ENCODE measurements around the gene GPRIN3.

DNA sequence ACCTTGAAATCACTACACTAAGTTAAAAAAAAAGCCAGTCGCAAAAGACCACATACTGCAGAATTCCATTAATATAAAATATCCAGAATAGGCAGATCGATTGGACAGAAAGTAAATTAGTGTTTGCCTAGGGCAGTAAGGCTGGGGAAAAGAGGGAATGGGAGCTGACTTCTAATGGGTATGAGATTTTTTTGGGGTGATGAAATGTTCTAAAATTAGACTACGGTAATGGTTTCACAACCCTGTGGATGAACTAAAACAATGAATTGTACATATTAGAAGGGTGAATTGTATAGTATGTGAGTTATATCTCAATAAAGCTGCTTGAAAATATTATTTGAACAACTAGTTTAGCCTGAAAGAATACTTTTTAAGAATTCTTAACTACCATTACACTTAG, 6.7 kb upstream of the GPRIN3 start:
- TF ChIP-seq POLR2A (IDR thresholded peaks at IDR 0.05; ENCODE audit: low read depth, low read length) = no peak
- TF ChIP-seq, protein P1, sequence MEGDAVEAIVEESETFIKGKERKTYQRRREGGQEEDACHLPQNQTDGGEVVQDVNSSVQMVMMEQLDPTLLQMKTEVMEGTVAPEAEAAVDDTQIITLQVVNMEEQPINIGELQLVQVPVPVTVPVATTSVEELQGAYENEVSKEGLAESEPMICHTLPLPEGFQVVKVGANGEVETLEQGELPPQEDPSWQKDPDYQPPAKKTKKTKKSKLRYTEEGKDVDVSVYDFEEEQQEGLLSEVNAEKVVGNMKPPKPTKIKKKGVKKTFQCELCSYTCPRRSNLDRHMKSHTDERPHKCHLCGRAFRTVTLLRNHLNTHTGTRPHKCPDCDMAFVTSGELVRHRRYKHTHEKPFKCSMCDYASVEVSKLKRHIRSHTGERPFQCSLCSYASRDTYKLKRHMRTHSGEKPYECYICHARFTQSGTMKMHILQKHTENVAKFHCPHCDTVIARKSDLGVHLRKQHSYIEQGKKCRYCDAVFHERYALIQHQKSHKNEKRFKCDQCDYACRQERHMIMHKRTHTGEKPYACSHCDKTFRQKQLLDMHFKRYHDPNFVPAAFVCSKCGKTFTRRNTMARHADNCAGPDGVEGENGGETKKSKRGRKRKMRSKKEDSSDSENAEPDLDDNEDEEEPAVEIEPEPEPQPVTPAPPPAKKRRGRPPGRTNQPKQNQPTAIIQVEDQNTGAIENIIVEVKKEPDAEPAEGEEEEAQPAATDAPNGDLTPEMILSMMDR (IDR thresholded peaks at IDR 0.05; ENCODE audit: extremely low read depth in 1 of 2, insufficient read depth in 1 of 2, low read depth in 1 of 2, low read length in 2 of 2) = no peak
- no peak for TF ChIP-seq POLR2AphosphoS5 (IDR thresholded peaks at IDR 0.05; ENCODE audit: insufficient read depth, low read depth, low read length)
